ENCODE measurements around the gene SLC1A1.
A peak's percentile ranks its signal among the peaks of the same experiment; 100 is the strongest.
"Not testable (repeated sequence)": the region's sequence is repeated elsewhere in the genome, so short reads cannot be mapped to it uniquely, and the experiment has no call there.

SLC1A1 gene

GRCh38 chr9:4541856-4542255 lies 51.6 kb downstream of the SLC1A1 start:
- no peak for DNase-seq (ENCODE audit: low read depth)

GRCh38 chr9:4544714-4545113 lies 54.4 kb downstream of the SLC1A1 start:
- not testable (repeated sequence) for DNase-seq (ENCODE audit: low read depth)

GRCh38 chr9:4547016-4547415 lies 56.7 kb downstream of the SLC1A1 start:
- DNase-seq (ENCODE audit: low read depth), result peak; percentile 84

DNA sequence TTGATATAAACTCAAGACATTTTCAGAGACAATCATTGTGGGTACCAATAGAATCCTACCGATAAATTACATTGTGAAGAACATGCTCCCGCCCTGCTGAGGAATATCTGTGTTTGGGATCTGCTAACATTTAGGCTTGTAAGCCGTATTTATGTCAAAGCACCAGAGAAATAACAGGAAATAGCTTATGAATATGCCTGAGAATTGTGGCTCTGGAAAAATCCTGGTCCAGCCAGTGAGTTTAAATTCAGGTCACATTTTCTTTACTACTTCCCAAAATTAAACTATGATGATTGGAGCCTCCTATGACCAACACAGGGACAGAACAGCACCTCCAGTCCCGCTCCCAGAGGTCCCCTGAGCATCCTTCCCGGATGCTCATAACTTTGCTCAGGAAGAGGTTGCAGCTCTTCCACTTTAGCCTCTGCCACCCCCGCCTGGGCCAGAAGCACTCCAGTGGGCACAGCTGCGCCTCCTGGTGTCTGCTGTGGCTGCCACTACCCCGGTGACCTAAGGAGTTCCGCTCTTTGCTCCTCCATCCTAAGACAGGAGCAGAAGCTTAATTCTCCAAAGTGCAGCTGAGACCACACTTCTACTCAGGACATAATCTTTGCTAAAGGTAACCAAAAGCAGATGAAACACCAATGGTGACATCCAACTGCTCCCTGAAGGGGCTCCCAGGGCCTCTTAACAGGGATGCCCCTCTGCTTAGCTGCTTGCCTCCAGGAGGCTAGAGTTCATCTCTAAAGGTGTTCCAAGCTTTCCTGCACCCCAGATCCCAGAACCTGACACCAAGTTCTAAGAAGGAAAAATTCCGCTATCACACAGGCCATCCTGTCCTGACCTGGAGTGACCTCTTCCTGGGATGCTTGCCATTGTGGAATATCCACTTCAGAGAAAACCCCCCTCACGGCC lies 58.8 kb downstream of the SLC1A1 start:
- no peak for DNase-seq (ENCODE audit: low read depth)

GRCh38 chr9:4549751-4550295 lies 59.6 kb downstream of the SLC1A1 start:
- DNase-seq (ENCODE audit: low read depth), result no peak

GRCh38 chr9:4550777-4551484 lies 60.7 kb downstream of the SLC1A1 start:
- DNase-seq (ENCODE audit: low read depth), result no peak

DNA sequence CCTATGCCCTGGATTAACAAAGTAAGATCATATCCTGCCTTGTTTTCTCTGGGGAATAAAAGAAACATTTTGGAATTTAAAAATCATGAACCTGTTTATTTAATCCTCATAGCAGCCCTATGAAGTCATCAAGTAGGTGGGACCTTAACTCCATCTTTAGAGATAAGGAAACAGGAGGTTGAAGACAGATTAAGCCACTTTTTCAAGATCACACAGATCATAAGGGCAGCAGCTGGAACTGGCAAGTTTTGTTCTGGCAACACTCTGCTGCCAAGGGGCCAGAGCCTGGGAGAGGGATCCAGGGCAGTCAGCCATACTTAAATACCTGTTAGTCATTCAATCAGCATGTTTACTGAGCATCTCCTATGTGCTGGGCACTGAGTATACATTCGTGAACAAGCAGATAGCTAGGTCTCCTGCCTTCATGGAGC lies 63.7 kb downstream of the SLC1A1 start:
- peak; percentile 56 for DNase-seq (ENCODE audit: low read depth)

- DNase-seq (ENCODE audit: low read depth), result peak; percentile 58
Observed at GRCh38 chr9:4555236-4555635, 65.0 kb downstream of the SLC1A1 start.

DNA sequence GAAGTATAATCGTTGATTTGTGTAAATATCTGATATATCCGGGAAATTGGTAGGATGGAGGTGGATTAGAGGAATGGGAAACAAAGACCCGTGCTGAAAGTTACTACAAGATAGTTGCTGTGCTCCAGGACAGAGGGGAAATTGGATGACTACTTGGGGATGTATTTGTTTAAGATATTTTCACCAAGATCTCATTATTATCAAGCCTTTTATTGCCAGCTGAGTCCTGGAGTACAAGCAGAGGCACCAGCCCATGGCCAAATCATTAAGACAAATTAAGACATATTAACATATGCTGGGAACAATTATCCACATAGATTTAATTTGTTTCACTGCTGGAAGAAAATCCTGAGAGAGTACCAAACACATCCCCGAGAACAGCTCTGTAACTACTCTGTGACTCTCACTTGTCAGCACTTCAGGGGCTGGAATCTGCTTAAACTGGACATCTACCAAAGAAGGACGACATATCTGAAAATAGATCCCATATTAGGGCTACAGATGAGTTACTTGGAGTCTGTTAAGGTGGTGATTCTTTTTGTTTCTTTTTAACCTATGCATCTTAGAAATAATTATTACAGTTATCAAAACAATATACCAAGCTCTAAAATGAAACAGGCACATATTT lies 68.2 kb downstream of the SLC1A1 start:
- no peak for DNase-seq (ENCODE audit: low read depth)

GRCh38 chr9:4559261-4560182 lies 69.3 kb downstream of the SLC1A1 start:
- DNase-seq (ENCODE audit: low read depth), result no peak

DNA sequence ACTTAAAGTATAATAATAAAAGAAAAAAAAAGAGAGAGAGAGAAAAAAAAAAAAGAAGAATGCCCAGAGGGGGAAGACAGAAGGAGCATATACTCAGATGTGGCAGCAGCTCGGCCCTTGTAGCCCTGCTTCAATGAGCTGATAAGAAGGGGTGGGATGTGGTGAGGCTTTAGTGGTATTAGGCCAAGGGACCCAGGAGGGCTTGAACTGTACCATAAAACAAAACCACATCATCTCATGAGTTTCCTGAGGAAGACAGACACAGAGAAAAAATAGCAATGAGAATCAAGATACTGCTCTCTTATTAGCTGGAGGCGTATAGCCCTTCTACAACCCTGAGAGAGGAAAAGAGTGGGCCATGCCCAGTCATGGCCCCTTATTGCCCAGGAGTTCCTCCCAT lies 72.8 kb downstream of the SLC1A1 start:
- DNase-seq (ENCODE audit: low read depth), result no peak

GRCh38 chr9:4566806-4567205 lies 76.5 kb downstream of the SLC1A1 start:
- DNase-seq (ENCODE audit: low read depth), result no peak

GRCh38 chr9:4567601-4568000 lies 77.3 kb downstream of the SLC1A1 start:
- DNase-seq (ENCODE audit: low read depth), result no peak

- peak; percentile 11 for DNase-seq (ENCODE audit: low read depth)
Observed at GRCh38 chr9:4569101-4569500, 78.8 kb downstream of the SLC1A1 start.

DNA sequence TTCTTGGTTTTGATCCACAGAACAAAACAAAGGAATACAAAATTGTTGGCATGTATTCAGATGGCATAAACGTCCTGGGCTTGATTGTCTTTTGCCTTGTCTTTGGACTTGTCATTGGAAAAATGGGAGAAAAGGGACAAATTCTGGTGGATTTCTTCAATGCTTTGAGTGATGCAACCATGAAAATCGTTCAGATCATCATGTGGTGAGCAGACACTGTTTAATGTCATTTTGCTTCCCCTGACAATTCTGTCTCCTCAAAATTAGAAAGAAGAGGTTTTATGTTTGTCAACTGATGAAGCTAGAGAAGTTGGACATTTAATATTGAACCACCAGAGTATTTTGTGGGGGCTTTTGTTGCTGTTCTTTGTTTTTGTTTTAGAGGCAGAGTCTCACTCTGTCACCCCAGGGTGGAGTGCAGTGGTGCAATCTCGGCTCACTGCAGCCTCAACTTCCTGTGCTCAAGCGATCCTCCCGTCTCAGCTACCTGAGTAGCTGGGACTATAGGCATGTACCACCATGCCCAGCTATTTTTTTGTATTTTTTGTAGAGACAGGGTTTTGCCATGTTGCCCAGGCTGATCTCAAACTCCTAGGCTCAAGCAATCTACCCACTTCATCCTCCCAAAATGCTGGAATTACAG lies 82.0 kb downstream of the SLC1A1 start:
- no peak for DNase-seq (ENCODE audit: low read depth)

GRCh38 chr9:4573176-4573575 lies 82.9 kb downstream of the SLC1A1 start:
- DNase-seq (ENCODE audit: low read depth), result no peak

DNA sequence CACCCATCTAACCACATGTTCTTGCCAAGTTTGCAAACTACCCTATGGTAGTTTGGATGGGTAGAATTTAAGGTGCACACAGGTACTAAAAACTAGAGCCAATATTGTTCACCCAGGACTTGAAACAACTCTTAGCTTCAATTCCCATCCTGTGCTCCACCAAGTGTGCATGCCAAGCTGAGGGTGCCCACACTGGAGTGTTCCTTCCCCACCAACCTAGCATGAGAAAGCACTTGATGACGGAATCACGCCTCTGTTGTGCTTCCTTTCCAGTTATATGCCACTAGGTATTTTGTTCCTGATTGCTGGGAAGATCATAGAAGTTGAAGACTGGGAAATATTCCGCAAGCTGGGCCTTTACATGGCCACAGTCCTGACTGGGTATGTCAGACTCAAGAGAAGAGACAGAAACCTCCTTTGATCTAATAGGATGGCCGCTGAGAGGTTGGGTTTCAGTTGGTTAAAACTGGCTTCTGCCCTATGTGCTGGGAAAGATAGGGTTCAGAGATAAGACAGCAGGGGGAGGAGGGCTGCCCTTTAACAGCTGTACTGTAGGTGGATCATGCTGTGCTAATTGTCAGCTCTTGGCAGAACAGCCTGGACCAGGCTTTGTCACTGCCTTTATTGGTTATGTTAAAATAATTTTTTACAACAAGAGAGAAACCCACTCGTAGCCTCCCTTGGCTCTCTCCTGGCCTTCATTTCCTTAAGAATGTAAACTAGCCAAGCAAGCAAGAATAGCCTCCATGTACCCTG lies 83.5 kb downstream of the SLC1A1 start:
- DNase-seq (ENCODE audit: low read depth), result no peak

DNA sequence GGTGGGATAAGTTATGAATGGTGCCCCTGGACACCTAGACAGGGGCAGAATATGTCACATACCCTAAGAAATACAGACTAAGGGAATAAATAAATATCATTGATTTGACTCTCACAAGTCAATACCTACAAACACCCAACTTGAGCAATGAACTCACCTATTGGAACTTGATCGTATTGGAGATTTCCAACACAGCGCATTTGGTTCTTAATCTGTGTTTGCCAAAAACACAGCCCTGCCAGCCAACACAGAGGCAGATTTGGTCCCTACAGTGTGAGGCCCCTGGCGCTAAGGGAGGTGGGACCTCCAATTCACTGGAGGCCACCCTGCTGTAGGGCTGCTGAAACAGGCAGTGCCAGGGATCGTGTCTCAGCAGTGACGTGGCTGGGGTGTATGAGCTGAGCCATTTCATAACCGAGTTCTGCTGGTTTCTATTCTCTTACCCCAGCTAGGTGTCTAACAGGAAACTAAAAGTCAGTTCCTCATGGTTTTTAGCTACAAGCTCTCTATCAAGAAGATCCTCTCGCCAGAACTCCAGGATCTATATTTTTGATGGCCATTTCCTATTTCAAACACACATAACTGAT lies 84.5 kb downstream of the SLC1A1 start:
- no peak for DNase-seq (ENCODE audit: low read depth)

DNA sequence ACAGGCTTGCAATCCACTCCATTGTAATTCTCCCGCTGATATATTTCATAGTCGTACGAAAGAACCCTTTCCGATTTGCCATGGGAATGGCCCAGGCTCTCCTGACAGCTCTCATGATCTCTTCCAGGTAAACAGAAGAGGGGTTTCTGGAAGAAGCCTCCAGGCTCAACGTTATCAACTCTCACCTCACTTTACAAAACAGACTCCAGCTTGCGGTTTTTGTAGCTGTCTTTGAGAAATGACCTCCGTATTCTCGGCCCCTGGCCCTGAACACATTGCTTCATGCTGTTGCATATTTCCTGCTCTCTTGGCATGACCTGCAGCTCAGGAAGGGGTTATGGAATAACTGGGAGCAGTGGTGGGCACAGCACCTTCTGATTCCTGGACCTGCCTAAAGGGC lies 85.7 kb downstream of the SLC1A1 start:
- DNase-seq (ENCODE audit: low read depth), result no peak

GRCh38 chr9:4576448-4576847 lies 86.2 kb downstream of the SLC1A1 start:
- no peak for DNase-seq (ENCODE audit: low read depth)
